ENCODE data around the gene OSCAR.

The OSCAR gene

GRCh38 chr19:54047616-54048015 is 53.0 kb downstream of the OSCAR start:
- no peak overlapping the region for H3K4me3 ChIP-seq
- no peak overlapping the region for H3K27ac ChIP-seq
- TF ChIP-seq, protein P1, sequence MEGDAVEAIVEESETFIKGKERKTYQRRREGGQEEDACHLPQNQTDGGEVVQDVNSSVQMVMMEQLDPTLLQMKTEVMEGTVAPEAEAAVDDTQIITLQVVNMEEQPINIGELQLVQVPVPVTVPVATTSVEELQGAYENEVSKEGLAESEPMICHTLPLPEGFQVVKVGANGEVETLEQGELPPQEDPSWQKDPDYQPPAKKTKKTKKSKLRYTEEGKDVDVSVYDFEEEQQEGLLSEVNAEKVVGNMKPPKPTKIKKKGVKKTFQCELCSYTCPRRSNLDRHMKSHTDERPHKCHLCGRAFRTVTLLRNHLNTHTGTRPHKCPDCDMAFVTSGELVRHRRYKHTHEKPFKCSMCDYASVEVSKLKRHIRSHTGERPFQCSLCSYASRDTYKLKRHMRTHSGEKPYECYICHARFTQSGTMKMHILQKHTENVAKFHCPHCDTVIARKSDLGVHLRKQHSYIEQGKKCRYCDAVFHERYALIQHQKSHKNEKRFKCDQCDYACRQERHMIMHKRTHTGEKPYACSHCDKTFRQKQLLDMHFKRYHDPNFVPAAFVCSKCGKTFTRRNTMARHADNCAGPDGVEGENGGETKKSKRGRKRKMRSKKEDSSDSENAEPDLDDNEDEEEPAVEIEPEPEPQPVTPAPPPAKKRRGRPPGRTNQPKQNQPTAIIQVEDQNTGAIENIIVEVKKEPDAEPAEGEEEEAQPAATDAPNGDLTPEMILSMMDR (IDR thresholded peaks at IDR 0.05): no peak
- DNase-seq (ENCODE audit: low spot score): no peak

GRCh38 chr19:54045771-54046170 is 54.8 kb downstream of the OSCAR start:
- Histone ChIP-seq H3K27ac (no peak overlapping the region), H3K4me3 (no peak overlapping the region)
- TF ChIP-seq, protein P1 (IDR thresholded peaks at IDR 0.05): no peak
- no peak for DNase-seq (ENCODE audit: low spot score)
